Measurements from ENCODE around the gene RHBDL3. TPM values are rescaled to one million over a fixed set of nuclear protein-coding genes. Genes with fewer than 3 reads are reported as not detected.

The RHBDL3 gene
- total RNA-seq, 4 donors from 2014 or later: 0.30 TPM; not detected in 3

DNA sequence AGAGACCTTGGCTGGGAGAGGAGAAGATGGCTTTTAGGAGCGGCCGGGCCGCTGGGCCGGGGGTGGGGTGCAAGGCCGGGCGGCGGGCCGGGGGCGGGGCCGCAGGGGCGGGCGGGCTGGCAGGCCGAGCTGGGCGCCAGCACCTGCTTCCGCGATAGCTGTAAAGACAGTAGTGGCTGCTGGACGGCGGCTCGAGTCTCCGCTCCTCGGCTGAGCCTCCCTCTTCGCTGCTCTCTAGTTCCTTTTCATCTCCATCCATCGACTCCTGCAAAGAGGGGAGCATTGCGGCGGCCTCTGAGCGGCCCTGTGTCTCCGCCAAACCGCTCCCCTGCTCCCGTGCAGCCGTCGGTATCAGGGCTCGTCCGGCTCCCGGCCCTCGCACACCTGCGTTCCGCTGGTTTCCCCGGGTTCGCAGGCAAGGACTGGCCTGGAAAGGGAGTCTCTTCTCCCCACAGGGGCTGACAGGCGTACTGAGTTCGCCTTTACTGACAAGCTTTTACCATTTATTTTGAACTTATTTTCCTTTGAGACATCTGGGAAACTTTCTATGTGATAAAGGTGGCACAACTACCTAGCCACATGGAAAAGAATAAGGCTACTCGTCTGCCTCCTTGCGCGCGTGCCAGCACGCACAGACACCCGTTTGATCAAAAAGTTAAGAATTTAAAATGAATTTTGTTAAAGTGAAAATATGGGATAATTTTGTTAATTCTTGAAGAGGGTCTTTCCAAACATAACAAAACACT lies 76.4 kb downstream of the RHBDL3 start, which contains the start of gene C17orf75:
Gene C17orf75 (minus strand): TSS at position 317 of the 746 bp plus-strand sequence. CDS start 34 bp downstream, at position 283.
- Histone ChIP-seq H3K36me3 (peaks cover 0 to 20% (median 0%) of the 10 kb centered on the region in 3 donors), H3K4me1 (peaks cover 0 to 18% (median 4%) of the 10 kb centered on the region in 4 donors), H3K4me3 (peak within 1 kb of the TSS; percentile 46 to 79 (median 64)), H3K9me3 (no peaks in the 10 kb centered on the region), H3K27me3 (no peaks in the 10 kb centered on the region), H3K27ac (peak within 1 kb of the TSS; percentile 65 to 87 (median 78))
- DNase-seq (ENCODE audit: low spot score in 2 of 2): peak; percentile 33 to 63
- TF ChIP-seq EP300 (IDR thresholded peaks at IDR 0.05) (peak in 1 of 2 donors; percentile 80), POLR2A (IDR thresholded peaks at IDR 0.05) (no peak)
- TF ChIP-seq, protein P1, sequence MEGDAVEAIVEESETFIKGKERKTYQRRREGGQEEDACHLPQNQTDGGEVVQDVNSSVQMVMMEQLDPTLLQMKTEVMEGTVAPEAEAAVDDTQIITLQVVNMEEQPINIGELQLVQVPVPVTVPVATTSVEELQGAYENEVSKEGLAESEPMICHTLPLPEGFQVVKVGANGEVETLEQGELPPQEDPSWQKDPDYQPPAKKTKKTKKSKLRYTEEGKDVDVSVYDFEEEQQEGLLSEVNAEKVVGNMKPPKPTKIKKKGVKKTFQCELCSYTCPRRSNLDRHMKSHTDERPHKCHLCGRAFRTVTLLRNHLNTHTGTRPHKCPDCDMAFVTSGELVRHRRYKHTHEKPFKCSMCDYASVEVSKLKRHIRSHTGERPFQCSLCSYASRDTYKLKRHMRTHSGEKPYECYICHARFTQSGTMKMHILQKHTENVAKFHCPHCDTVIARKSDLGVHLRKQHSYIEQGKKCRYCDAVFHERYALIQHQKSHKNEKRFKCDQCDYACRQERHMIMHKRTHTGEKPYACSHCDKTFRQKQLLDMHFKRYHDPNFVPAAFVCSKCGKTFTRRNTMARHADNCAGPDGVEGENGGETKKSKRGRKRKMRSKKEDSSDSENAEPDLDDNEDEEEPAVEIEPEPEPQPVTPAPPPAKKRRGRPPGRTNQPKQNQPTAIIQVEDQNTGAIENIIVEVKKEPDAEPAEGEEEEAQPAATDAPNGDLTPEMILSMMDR (IDR thresholded peaks at IDR 0.05): peak in 1 of 5 experiments; percentile 24
- 7 to 8% methylated on average over 35 to 39 of the region's 47 CpGs for WGBS, 2 donors

DNA sequence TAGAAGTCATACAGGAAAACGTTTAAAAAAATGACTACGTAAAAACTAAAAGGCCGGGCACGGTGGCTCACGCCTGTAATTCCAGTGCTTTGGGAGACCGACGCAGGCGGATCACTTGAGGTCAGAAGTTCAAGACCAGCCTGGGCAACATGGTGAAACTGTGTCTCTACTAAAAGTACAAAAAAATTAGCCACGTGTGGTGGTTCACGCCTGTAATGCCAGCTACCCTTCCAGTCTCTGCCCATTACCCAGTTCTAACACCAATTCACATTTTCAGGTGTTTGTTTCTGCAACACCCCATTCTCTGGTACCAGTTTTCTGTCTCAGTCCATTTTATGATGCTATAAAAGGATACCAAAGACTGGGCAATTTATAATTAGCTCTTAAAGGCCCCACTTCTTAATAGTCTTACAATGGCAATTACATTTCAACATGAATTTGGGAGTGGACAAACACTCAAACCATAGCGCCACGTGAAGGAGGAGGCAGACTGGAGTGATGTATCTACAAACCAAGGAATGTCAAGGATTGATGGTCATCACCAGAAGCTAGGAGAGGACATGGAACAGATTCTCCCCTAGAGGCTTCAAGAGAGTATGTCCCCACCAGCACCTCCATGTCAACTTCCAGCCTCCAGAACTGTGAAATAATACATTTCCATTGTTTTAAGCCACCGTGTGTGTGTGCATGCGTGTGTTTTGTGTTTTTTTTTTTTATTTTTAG lies 77.1 kb downstream of the RHBDL3 start:
- Histone ChIP-seq H3K36me3 (peaks cover 0 to 12% (median 0%) of the 10 kb centered on the region in 3 donors), H3K27me3 (no peaks in the 10 kb centered on the region), H3K4me3 (peak overlapping the region; percentile 46 to 79 (median 64)), H3K4me1 (peaks cover 0 to 18% (median 4%) of the 10 kb centered on the region in 4 donors), H3K9me3 (no peaks in the 10 kb centered on the region), H3K27ac (peak overlapping the region; percentile 65 to 87 (median 78))
- no peak for TF ChIP-seq EP300 (IDR thresholded peaks at IDR 0.05)
- TF ChIP-seq, protein P1 (IDR thresholded peaks at IDR 0.05): no peak
- TF ChIP-seq POLR2A (IDR thresholded peaks at IDR 0.05): no peak
- whole genome bisulfite sequencing, 2 donors: 61 to 67% methylated on average over 14 of the region's 14 CpGs
- DNase-seq (ENCODE audit: low spot score in 2 of 2): no peak

DNA sequence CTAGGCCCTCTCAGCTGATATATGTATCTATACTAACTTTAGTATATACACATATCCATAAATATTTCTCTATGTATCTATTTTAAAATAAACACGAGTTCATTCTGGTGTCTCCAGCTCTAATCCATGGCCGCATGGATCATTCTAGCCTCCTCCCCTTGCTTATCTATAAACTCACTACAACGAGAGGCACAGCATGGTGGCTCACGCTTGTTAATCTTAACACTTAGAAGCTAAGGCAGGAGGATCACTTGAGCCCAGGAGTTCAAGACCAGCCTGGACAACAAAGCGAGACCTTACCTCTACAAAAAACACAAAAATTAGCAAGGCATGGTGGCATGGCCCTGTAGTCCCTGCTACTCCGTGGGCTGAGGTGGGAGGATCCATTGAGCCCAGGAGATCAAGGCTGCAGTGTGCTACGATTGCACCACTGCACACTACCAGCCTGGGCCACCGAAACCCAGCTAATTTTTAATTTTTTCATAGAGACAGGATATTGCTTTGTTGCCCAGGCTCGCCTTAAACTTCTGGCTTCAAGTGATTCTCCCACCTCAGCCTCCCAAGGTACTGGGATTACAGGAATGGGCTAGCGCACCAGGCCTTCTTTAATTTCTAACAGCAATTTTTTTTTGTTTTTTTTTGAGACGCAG lies 80.4 kb downstream of the RHBDL3 start:
- Histone ChIP-seq H3K4me3 (no peak overlapping the region), H3K27ac (no peak overlapping the region), H3K9me3 (no peaks in the 10 kb centered on the region), H3K4me1 (peaks cover 0 to 26% (median 8%) of the 10 kb centered on the region in 4 donors), H3K27me3 (no peaks in the 10 kb centered on the region), H3K36me3 (no peaks in the 10 kb centered on the region)
- DNase-seq (ENCODE audit: low spot score in 2 of 2): no peak
- WGBS, 2 donors: 83 to 87% methylated on average over 11 of the region's 11 CpGs
- TF ChIP-seq, protein P1 (IDR thresholded peaks at IDR 0.05): no peak
- no peak for TF ChIP-seq EP300 (IDR thresholded peaks at IDR 0.05)
- TF ChIP-seq POLR2A (IDR thresholded peaks at IDR 0.05): no peak

DNA sequence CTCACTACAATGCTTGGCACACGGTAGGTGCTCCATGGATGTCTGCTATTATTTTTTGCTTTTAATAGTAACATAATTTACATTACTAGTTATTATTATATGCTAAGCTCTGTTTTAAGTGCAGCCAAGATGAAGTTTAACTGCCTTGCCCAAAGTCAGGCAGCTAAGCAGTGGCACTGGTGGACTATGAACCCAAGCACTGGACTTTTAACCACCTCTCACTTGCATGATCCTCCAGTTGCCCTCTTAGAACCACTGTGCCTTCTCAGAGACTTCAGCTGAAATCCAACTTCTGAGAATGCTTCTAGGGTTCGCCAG lies 82.8 kb downstream of the RHBDL3 start:
- no peak overlapping the region for H3K27ac ChIP-seq
- H3K36me3 ChIP-seq: peaks cover 0 to 12% (median 0%) of the 10 kb centered on the region in 3 donors
- H3K27me3 ChIP-seq: no peaks in the 10 kb centered on the region
- no peaks in the 10 kb centered on the region for H3K9me3 ChIP-seq
- 96 to 100% methylated on average over 2 of the region's 2 CpGs for WGBS, 2 donors
- no peak overlapping the region for H3K4me3 ChIP-seq
- peaks cover 0 to 34% (median 21%) of the 10 kb centered on the region in 4 donors for H3K4me1 ChIP-seq
- TF ChIP-seq EP300 (IDR thresholded peaks at IDR 0.05) (no peak), POLR2A (IDR thresholded peaks at IDR 0.05) (no peak)
- TF ChIP-seq, protein P1 (IDR thresholded peaks at IDR 0.05): no peak
- no peak for DNase-seq (ENCODE audit: low spot score in 2 of 2)

All from tibial nerve (tissue), 4 donors.